BLaER1 (cell line): ENCODE results near the gene MTMR10.

Experiments used
- H3K27ac ChIP-seq: shearing (Covaris generic); formaldehyde crosslinking; 2 replicates; pipeline ENCODE4 v1.8.1; 2022
- H3K27me3 ChIP-seq: shearing (Covaris generic); formaldehyde crosslinking; 2 replicates; pipeline ENCODE4 v1.8.1; 2022
- H3K36me3 ChIP-seq: shearing (Covaris generic); formaldehyde crosslinking; 2 replicates; pipeline ENCODE4 v1.8.1; 2022
- H3K4me1 ChIP-seq: shearing (Covaris generic); formaldehyde crosslinking; 2 replicates; pipeline ENCODE4 v1.8.1; 2022
- H3K4me2 ChIP-seq: shearing (Covaris generic); formaldehyde crosslinking; 2 replicates; pipeline ENCODE4 v1.8.1; 2022
- H3K4me3 ChIP-seq: shearing (Covaris generic); formaldehyde crosslinking; 2 replicates; pipeline ENCODE4 v1.8.1; 2022
- H3K9ac ChIP-seq: shearing (Covaris generic); formaldehyde crosslinking; 2 replicates; pipeline ENCODE4 v1.8.1; 2022
- H3K9me3 ChIP-seq: shearing (Covaris generic); formaldehyde crosslinking; 2 replicates; pipeline ENCODE4 v1.8.1; 2022
- H4K20me1 ChIP-seq: shearing (Covaris generic); formaldehyde crosslinking; 2 replicates; pipeline ENCODE4 v1.8.1; 2022
- Cebpa-rat ChIP-seq: shearing (Covaris generic); IDR thresholded peaks from 2 replicates; pipeline ENCODE4 v1.8.1; 2022

Gene MTMR10

GRCh38 chr15:30941520-30941919 is 49.9 kb downstream of the MTMR10 start:
- H3K27ac ChIP-seq = no peak overlapping the region
- no peaks in the 10 kb centered on the region for H3K27me3 ChIP-seq
- H3K36me3 ChIP-seq = peaks cover 99% of the 10 kb centered on the region

GRCh38 chr15:30940359-30940758 is 51.1 kb downstream of the MTMR10 start:
- Histone ChIP-seq H3K36me3 (peaks cover 96% of the 10 kb centered on the region), H4K20me1 (peaks cover 5% of the 10 kb centered on the region; the same call in 1 of the 2 replicates), H3K9me3 (no peaks in the 10 kb centered on the region), H3K27me3 (no peaks in the 10 kb centered on the region), H3K4me3 (no peak overlapping the region), H3K27ac (no peak overlapping the region), H3K9ac (no peak overlapping the region), H3K4me1 (peaks cover 13% of the 10 kb centered on the region), H3K4me2 (no peak overlapping the region)
- TF ChIP-seq Cebpa-rat = no peak

More at GRCh38 chr15:30941520-30941919, 49.9 kb downstream of the MTMR10 start:
- Histone ChIP-seq H3K9ac (no peak overlapping the region), H3K9me3 (no peaks in the 10 kb centered on the region), H4K20me1 (peaks cover 5% of the 10 kb centered on the region; the same call in 1 of the 2 replicates), H3K4me1 (peaks cover 13% of the 10 kb centered on the region), H3K4me3 (no peak overlapping the region), H3K4me2 (no peak overlapping the region)
- TF ChIP-seq Cebpa-rat = no peak

GRCh38 chr15:30939161-30939560 is 52.3 kb downstream of the MTMR10 start:
- no peak for TF ChIP-seq Cebpa-rat
- H3K36me3 ChIP-seq = peaks cover 94% of the 10 kb centered on the region

GRCh38 chr15:30933293-30933692 is 58.1 kb downstream of the MTMR10 start:
- no peaks in the 10 kb centered on the region for H3K27me3 ChIP-seq
- H3K9me3 ChIP-seq = no peaks in the 10 kb centered on the region
- no peak overlapping the region for H3K4me3 ChIP-seq
- TF ChIP-seq Cebpa-rat = no peak
- no peak overlapping the region for H3K4me2 ChIP-seq
- peaks cover 50% of the 10 kb centered on the region for H3K36me3 ChIP-seq
- H3K27ac ChIP-seq = no peak overlapping the region
- H4K20me1 ChIP-seq = no peaks in the 10 kb centered on the region
- no peak overlapping the region for H3K9ac ChIP-seq
- peaks cover 38% of the 10 kb centered on the region for H3K4me1 ChIP-seq

More at GRCh38 chr15:30939161-30939560, 52.3 kb downstream of the MTMR10 start:
- H3K4me2 ChIP-seq = no peak overlapping the region
- no peak overlapping the region for H3K4me3 ChIP-seq
- H4K20me1 ChIP-seq = peaks cover 5% of the 10 kb centered on the region; the same call in 1 of the 2 replicates
- H3K27me3 ChIP-seq = no peaks in the 10 kb centered on the region
- H3K9me3 ChIP-seq = no peaks in the 10 kb centered on the region
- H3K4me1 ChIP-seq = peaks cover 23% of the 10 kb centered on the region
- no peak overlapping the region for H3K9ac ChIP-seq
- no peak overlapping the region for H3K27ac ChIP-seq

DNA sequence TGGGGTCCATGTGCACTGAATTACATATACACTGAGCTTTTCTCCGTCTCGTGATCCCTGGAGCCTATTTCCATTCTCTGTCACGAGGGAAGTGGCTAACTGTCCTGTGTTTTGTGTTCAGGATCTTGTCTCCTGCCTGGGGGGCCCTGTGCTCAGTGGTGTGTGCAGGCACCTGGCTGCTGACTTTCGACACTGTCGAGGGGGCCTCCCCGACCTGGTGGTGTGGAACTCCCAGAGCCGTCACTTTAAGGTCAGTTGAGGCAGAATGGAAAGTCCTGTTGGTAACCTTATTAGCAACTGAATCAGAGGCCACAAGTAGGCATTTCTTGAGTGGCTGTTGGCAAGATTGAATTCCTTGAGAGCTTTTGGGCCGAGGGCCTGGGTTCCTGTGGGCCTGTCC is 61.0 kb downstream of the MTMR10 start:
- Histone ChIP-seq H3K9ac (no peak overlapping the region), H3K36me3 (peaks cover 44% of the 10 kb centered on the region), H4K20me1 (no peaks in the 10 kb centered on the region), H3K27ac (peak overlapping the region; percentile 51; the same call in 1 of the 2 replicates), H3K27me3 (no peaks in the 10 kb centered on the region), H3K4me1 (peaks cover 67% of the 10 kb centered on the region), H3K4me2 (peak overlapping the region; percentile 67), H3K9me3 (no peaks in the 10 kb centered on the region), H3K4me3 (no peak overlapping the region)
- no peak for TF ChIP-seq Cebpa-rat

GRCh38 chr15:30929982-30930381 is 61.4 kb downstream of the MTMR10 start:
- no peaks in the 10 kb centered on the region for H3K27me3 ChIP-seq
- H4K20me1 ChIP-seq = no peaks in the 10 kb centered on the region
- H3K4me3 ChIP-seq = no peak overlapping the region
- no peak for TF ChIP-seq Cebpa-rat
- peaks cover 69% of the 10 kb centered on the region for H3K4me1 ChIP-seq
- peak overlapping the region; percentile 67 for H3K4me2 ChIP-seq
- H3K36me3 ChIP-seq = peaks cover 40% of the 10 kb centered on the region
- H3K9me3 ChIP-seq = no peaks in the 10 kb centered on the region
- peak overlapping the region; percentile 51; the same call in 1 of the 2 replicates for H3K27ac ChIP-seq
- H3K9ac ChIP-seq = no peak overlapping the region

DNA sequence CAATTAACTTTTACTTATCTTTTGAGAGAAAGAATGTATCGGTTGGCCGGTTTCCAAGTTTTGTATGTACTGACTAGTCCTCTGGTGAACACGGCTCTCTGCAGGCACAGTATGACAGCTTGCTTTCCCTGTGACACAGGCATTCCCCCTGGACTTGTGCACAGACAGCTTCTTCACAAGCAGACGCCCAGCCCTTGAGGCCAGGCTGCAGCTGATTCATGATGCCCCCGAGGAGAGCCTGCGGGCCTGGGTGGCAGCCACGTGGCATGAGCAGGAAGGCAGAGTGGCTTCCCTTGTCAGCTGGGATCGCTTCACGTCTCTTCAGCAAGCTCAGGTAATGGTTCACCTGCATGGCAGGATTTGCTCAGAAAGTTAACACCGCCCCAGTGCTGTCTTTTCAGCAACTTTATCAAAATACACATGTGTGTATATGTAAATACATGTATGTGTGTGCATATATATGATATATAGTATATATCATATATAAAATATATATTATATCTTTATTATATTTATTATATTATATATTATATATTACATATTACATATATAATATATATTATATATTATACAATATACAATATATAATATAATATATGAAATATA is 62.3 kb downstream of the MTMR10 start:
- no peaks in the 10 kb centered on the region for H3K9me3 ChIP-seq
- peaks cover 69% of the 10 kb centered on the region for H3K4me1 ChIP-seq
- no peaks in the 10 kb centered on the region for H4K20me1 ChIP-seq
- no peaks in the 10 kb centered on the region for H3K27me3 ChIP-seq
- H3K27ac ChIP-seq = no peak overlapping the region
- no peak for TF ChIP-seq Cebpa-rat
- H3K4me2 ChIP-seq = peak overlapping the region; percentile 86
- peaks cover 36% of the 10 kb centered on the region for H3K36me3 ChIP-seq
- H3K9ac ChIP-seq = no peak overlapping the region
- no peak overlapping the region for H3K4me3 ChIP-seq

DNA sequence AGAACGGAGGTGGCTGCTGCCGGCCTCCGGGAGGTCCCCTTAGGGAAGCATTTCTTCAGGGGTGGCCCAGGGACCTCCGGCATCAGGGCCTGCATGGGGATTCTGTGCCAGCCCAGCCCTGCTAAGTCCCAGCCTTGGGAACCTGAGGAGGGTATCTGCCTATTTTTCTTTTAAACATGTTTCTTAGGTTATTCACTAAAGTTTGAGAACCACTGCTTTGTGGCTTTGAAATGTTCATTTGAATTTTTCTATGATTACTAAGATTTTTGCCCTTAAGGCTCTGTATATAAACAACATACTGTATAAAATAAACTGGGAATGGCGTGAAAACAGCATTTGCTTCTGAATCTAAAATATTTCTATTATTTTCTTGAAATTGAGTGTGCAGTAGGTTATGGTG is 63.4 kb downstream of the MTMR10 start:
- peak overlapping the region; percentile 71 for H3K27ac ChIP-seq
- peaks cover 42% of the 10 kb centered on the region for H3K36me3 ChIP-seq
- H3K9ac ChIP-seq = peak overlapping the region; percentile 48; the same call in 1 of the 2 replicates
- no peaks in the 10 kb centered on the region for H3K27me3 ChIP-seq
- H3K4me2 ChIP-seq = peak overlapping the region; percentile 86
- TF ChIP-seq Cebpa-rat = no peak
- no peaks in the 10 kb centered on the region for H3K9me3 ChIP-seq
- H4K20me1 ChIP-seq = no peaks in the 10 kb centered on the region
- H3K4me3 ChIP-seq = peak overlapping the region; percentile 33; the same call in 1 of the 2 replicates
- peaks cover 74% of the 10 kb centered on the region for H3K4me1 ChIP-seq

- Histone ChIP-seq H3K27me3 (no peaks in the 10 kb centered on the region), H3K9ac (peak overlapping the region; percentile 48; the same call in 1 of the 2 replicates), H3K27ac (peak overlapping the region; percentile 71), H3K4me3 (no peak overlapping the region), H3K36me3 (peaks cover 42% of the 10 kb centered on the region), H3K4me2 (peak overlapping the region; percentile 86), H3K9me3 (no peaks in the 10 kb centered on the region), H3K4me1 (peaks cover 82% of the 10 kb centered on the region), H4K20me1 (no peaks in the 10 kb centered on the region)
- TF ChIP-seq Cebpa-rat = no peak
Observed at GRCh38 chr15:30927148-30927761, 64.2 kb downstream of the MTMR10 start.

GRCh38 chr15:30926161-30926560 is 65.3 kb downstream of the MTMR10 start:
- Histone ChIP-seq H3K4me1 (peaks cover 93% of the 10 kb centered on the region), H3K27me3 (no peaks in the 10 kb centered on the region), H3K4me2 (peak overlapping the region; percentile 86), H3K9ac (peak overlapping the region; percentile 79), H3K4me3 (no peak overlapping the region), H3K9me3 (no peaks in the 10 kb centered on the region), H3K36me3 (peaks cover 42% of the 10 kb centered on the region), H4K20me1 (no peaks in the 10 kb centered on the region), H3K27ac (peak overlapping the region; percentile 92)
- TF ChIP-seq Cebpa-rat = no peak
